Measurements from ENCODE around the gene NMRK1. TPM values are rescaled to one million over a fixed set of nuclear protein-coding genes. Genes with fewer than 3 reads are reported as not detected.

The NMRK1 gene
- polyA plus RNA-seq, 1 donor from 2014 or later = 12.9 TPM

DNA sequence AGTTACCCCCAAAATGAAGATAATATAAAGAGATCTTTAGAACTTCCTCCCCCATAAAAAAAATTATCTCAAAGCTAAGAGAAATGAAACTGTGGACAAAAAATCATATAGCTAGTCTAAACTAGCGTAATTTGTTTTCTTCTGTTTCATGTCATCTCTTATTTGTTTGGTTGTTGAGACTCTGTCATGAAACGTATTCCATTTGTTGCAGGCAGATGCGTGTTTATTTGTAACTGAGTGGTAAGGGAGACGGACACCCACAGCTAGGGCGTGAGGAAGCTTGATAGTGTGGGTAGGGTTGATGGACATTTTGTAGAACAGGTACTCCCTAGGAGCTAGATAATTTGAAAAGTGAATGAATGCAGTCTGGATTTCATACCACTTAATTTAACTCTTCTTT is 42.2 kb upstream of the NMRK1 start:
- H3K36me3 ChIP-seq (ENCODE audit: insufficient read depth, low read length) = no peaks in the 10 kb centered on the region
- H4K20me1 ChIP-seq (ENCODE audit: insufficient read depth) = no peaks in the 10 kb centered on the region
- no peak overlapping the region for H2AFZ ChIP-seq (ENCODE audit: low read depth, low read length)
- H3K27me3 ChIP-seq (ENCODE audit: insufficient read depth, low read depth, low read length) = no peaks in the 10 kb centered on the region
- H3F3A ChIP-seq (ENCODE audit: insufficient read depth, low read length, poor library complexity, severe bottlenecking) = no peaks in the 10 kb centered on the region
- no peak overlapping the region for H3K4me3 ChIP-seq (ENCODE audit: low read length)
- no peaks in the 10 kb centered on the region for H3K9me2 ChIP-seq (ENCODE audit: insufficient read depth, low read length)
- no peak overlapping the region for H3K4me2 ChIP-seq (ENCODE audit: low read length)
- H3K79me2 ChIP-seq (replicated peaks; ENCODE audit: insufficient read depth, low read length) = no peaks in the 10 kb centered on the region
- TF ChIP-seq, protein P1, sequence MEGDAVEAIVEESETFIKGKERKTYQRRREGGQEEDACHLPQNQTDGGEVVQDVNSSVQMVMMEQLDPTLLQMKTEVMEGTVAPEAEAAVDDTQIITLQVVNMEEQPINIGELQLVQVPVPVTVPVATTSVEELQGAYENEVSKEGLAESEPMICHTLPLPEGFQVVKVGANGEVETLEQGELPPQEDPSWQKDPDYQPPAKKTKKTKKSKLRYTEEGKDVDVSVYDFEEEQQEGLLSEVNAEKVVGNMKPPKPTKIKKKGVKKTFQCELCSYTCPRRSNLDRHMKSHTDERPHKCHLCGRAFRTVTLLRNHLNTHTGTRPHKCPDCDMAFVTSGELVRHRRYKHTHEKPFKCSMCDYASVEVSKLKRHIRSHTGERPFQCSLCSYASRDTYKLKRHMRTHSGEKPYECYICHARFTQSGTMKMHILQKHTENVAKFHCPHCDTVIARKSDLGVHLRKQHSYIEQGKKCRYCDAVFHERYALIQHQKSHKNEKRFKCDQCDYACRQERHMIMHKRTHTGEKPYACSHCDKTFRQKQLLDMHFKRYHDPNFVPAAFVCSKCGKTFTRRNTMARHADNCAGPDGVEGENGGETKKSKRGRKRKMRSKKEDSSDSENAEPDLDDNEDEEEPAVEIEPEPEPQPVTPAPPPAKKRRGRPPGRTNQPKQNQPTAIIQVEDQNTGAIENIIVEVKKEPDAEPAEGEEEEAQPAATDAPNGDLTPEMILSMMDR (IDR thresholded peaks at IDR 0.05; ENCODE audit: poor library complexity, severe bottlenecking) = no peak
- no peak for TF ChIP-seq EP300 (conservative IDR thresholded peaks at IDR 0.05; ENCODE audit: poor library complexity, severe bottlenecking)
- TF ChIP-seq MXI1 (conservative IDR thresholded peaks at IDR 0.05; ENCODE audit: poor library complexity, severe bottlenecking) = no peak
- TF ChIP-seq, protein P2, sequence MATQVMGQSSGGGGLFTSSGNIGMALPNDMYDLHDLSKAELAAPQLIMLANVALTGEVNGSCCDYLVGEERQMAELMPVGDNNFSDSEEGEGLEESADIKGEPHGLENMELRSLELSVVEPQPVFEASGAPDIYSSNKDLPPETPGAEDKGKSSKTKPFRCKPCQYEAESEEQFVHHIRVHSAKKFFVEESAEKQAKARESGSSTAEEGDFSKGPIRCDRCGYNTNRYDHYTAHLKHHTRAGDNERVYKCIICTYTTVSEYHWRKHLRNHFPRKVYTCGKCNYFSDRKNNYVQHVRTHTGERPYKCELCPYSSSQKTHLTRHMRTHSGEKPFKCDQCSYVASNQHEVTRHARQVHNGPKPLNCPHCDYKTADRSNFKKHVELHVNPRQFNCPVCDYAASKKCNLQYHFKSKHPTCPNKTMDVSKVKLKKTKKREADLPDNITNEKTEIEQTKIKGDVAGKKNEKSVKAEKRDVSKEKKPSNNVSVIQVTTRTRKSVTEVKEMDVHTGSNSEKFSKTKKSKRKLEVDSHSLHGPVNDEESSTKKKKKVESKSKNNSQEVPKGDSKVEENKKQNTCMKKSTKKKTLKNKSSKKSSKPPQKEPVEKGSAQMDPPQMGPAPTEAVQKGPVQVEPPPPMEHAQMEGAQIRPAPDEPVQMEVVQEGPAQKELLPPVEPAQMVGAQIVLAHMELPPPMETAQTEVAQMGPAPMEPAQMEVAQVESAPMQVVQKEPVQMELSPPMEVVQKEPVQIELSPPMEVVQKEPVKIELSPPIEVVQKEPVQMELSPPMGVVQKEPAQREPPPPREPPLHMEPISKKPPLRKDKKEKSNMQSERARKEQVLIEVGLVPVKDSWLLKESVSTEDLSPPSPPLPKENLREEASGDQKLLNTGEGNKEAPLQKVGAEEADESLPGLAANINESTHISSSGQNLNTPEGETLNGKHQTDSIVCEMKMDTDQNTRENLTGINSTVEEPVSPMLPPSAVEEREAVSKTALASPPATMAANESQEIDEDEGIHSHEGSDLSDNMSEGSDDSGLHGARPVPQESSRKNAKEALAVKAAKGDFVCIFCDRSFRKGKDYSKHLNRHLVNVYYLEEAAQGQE (IDR thresholded peaks at IDR 0.05; ENCODE audit: borderline replicate concordance) = no peak
- TF ChIP-seq RAD21 (conservative IDR thresholded peaks at IDR 0.05) = no peak
- TF ChIP-seq TAF1 (IDR thresholded peaks at IDR 0.05; ENCODE audit: low read depth) = no peak
- no peak for TF ChIP-seq POLR2AphosphoS5 (IDR thresholded peaks at IDR 0.05)
- H3K27ac ChIP-seq (ENCODE audit: low read length) = no peak overlapping the region
- no peak overlapping the region for H3K9ac ChIP-seq (ENCODE audit: low read length)
- no peaks in the 10 kb centered on the region for H3K9me3 ChIP-seq (ENCODE audit: low read length)

DNA sequence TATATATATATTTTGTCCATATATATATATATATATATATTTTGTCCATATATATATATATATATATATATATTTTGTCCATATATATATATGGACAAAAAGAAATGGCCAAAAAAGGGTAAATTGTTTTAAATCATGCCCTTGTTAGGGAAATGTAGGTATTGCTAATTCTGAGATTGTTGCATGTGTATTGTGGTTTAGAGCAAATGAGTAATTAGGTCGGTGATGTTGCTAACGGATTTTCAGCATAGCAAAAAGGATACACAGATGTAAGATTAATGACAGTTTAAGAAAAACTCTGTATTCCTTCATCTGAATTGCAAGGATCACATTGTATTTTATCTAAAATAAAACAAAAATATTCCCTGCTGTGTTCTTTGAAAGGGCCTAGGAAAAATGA is 40.6 kb upstream of the NMRK1 start:
- Histone ChIP-seq H3K27ac (ENCODE audit: low read length) (no peak overlapping the region), H3K4me2 (ENCODE audit: low read length) (no peak overlapping the region), H3K4me3 (ENCODE audit: low read length) (no peak overlapping the region), H3F3A (ENCODE audit: insufficient read depth, low read length, poor library complexity, severe bottlenecking) (no peaks in the 10 kb centered on the region), H2AFZ (ENCODE audit: low read depth, low read length) (no peak overlapping the region), H3K36me3 (ENCODE audit: insufficient read depth, low read length) (no peaks in the 10 kb centered on the region), H3K9me3 (ENCODE audit: low read length) (no peaks in the 10 kb centered on the region), H3K9ac (ENCODE audit: low read length) (no peak overlapping the region), H3K9me2 (ENCODE audit: insufficient read depth, low read length) (no peaks in the 10 kb centered on the region), H3K27me3 (ENCODE audit: insufficient read depth, low read depth, low read length) (no peaks in the 10 kb centered on the region), H4K20me1 (ENCODE audit: insufficient read depth) (no peaks in the 10 kb centered on the region), H3K79me2 (replicated peaks; ENCODE audit: insufficient read depth, low read length) (no peaks in the 10 kb centered on the region)
- TF ChIP-seq POLR2AphosphoS5 (IDR thresholded peaks at IDR 0.05) (no peak), EZH2 (IDR thresholded peaks at IDR 0.05; ENCODE audit: borderline replicate concordance, insufficient read depth, low read length, poor library complexity, severe bottlenecking) (no peak)

DNA sequence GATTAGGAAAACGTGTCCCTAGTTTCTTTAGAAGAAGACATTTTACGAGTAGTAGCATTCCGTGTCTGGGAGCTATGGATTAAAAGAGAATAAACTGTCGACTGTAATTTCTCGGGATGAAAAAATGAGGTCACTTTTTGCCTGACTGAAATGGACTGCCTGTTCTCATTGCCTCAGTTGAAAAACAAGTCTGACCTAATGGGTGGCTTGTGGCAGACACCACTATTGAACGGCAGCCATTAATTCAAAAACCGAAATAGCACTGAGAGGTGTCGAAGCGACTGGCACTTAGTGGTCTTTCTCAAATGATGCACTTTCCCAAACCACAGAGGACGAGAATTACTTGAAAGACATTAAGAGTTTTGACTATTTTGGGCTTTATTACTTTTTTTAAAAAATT is 35.7 kb upstream of the NMRK1 start:
- H3K27ac ChIP-seq (ENCODE audit: low read length) = no peak overlapping the region
- no peaks in the 10 kb centered on the region for H4K20me1 ChIP-seq (ENCODE audit: insufficient read depth)
- no peaks in the 10 kb centered on the region for H3K9me3 ChIP-seq (ENCODE audit: low read length)
- no peak overlapping the region for H3K4me2 ChIP-seq (ENCODE audit: low read length)
- no peaks in the 10 kb centered on the region for H3K79me2 ChIP-seq (replicated peaks; ENCODE audit: insufficient read depth, low read length)
- no peaks in the 10 kb centered on the region for H3K27me3 ChIP-seq (ENCODE audit: insufficient read depth, low read depth, low read length)
- no peak overlapping the region for H3K4me3 ChIP-seq (ENCODE audit: low read length)
- H3K9ac ChIP-seq (ENCODE audit: low read length) = no peak overlapping the region
- H3K9me2 ChIP-seq (ENCODE audit: insufficient read depth, low read length) = no peaks in the 10 kb centered on the region
- no peaks in the 10 kb centered on the region for H3F3A ChIP-seq (ENCODE audit: insufficient read depth, low read length, poor library complexity, severe bottlenecking)
- TF ChIP-seq SMC3 (conservative IDR thresholded peaks at IDR 0.05; ENCODE audit: poor library complexity) (no peak), TAF1 (IDR thresholded peaks at IDR 0.05; ENCODE audit: low read depth) (no peak), POLR2AphosphoS5 (IDR thresholded peaks at IDR 0.05) (no peak), RAD21 (conservative IDR thresholded peaks at IDR 0.05) (no peak), EZH2 (IDR thresholded peaks at IDR 0.05; ENCODE audit: borderline replicate concordance, insufficient read depth, low read length, poor library complexity, severe bottlenecking) (no peak), EP300 (conservative IDR thresholded peaks at IDR 0.05; ENCODE audit: poor library complexity, severe bottlenecking) (no peak), MXI1 (conservative IDR thresholded peaks at IDR 0.05; ENCODE audit: poor library complexity, severe bottlenecking) (no peak)
- TF ChIP-seq, protein P1 (IDR thresholded peaks at IDR 0.05; ENCODE audit: poor library complexity, severe bottlenecking) = no peak
- TF ChIP-seq, protein P2 (IDR thresholded peaks at IDR 0.05; ENCODE audit: borderline replicate concordance) = no peak
- H2AFZ ChIP-seq (ENCODE audit: low read depth, low read length) = no peak overlapping the region
- no peaks in the 10 kb centered on the region for H3K36me3 ChIP-seq (ENCODE audit: insufficient read depth, low read length)
